ENCODE data around the gene CCNI. TPM values are rescaled to one million over a fixed set of nuclear protein-coding genes. Genes with fewer than 3 reads are reported as not detected.
"Not testable (repeated sequence)": the region's sequence is repeated elsewhere in the genome, so short reads cannot be mapped to it uniquely, and the experiment has no call there.

Gene CCNI
- total RNA-seq, 1 donor from 2014 or later = 511 TPM

- peaks cover 8% of the 10 kb centered on the region for H3K27me3 Mint-ChIP-seq (ENCODE audit: insufficient read depth, low read depth)
- H3K9me3 ChIP-seq (ENCODE audit: low read depth) = no peaks in the 10 kb centered on the region
- H3K27me3 ChIP-seq = no peaks in the 10 kb centered on the region
- H3K4me3 Mint-ChIP-seq = peak overlapping the region; percentile 16
- no peaks in the 10 kb centered on the region for H3K36me3 Mint-ChIP-seq
- no peak overlapping the region for H3K4me3 ChIP-seq
- H2AFZ ChIP-seq (replicated peaks) = no peak overlapping the region
- H3K27ac ChIP-seq = no peak overlapping the region
- H3K9me3 Mint-ChIP-seq = peaks cover 3% of the 10 kb centered on the region
- H3K4me1 ChIP-seq = no peaks in the 10 kb centered on the region
- H3K27ac Mint-ChIP-seq = no peak overlapping the region
- H3K9ac ChIP-seq = no peak overlapping the region
- TF ChIP-seq, protein P1, sequence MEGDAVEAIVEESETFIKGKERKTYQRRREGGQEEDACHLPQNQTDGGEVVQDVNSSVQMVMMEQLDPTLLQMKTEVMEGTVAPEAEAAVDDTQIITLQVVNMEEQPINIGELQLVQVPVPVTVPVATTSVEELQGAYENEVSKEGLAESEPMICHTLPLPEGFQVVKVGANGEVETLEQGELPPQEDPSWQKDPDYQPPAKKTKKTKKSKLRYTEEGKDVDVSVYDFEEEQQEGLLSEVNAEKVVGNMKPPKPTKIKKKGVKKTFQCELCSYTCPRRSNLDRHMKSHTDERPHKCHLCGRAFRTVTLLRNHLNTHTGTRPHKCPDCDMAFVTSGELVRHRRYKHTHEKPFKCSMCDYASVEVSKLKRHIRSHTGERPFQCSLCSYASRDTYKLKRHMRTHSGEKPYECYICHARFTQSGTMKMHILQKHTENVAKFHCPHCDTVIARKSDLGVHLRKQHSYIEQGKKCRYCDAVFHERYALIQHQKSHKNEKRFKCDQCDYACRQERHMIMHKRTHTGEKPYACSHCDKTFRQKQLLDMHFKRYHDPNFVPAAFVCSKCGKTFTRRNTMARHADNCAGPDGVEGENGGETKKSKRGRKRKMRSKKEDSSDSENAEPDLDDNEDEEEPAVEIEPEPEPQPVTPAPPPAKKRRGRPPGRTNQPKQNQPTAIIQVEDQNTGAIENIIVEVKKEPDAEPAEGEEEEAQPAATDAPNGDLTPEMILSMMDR (IDR thresholded peaks at IDR 0.05) = no peak
- TF ChIP-seq EZH2phosphoT487 (IDR thresholded peaks at IDR 0.05) = no peak
- no peak for TF ChIP-seq EZH2 (IDR thresholded peaks at IDR 0.05)
- no peaks in the 10 kb centered on the region for H3K79me2 ChIP-seq (ENCODE audit: low read depth)
- H3K4me1 Mint-ChIP-seq = peaks cover 7% of the 10 kb centered on the region
- no peak overlapping the region for H3K4me2 ChIP-seq
- no peaks in the 10 kb centered on the region for H3F3A ChIP-seq (ENCODE audit: low read depth)
- H3K36me3 ChIP-seq = no peaks in the 10 kb centered on the region
- no peaks in the 10 kb centered on the region for H4K20me1 ChIP-seq (ENCODE audit: low read depth)
- DNase-seq (ENCODE audit: low spot score) = no peak
Observed at GRCh38 chr4:77084019-77084639, 8.3 kb upstream of the CCNI start.

GRCh38 chr4:77082886-77083608 is 7.3 kb upstream of the CCNI start:
- peaks cover 8% of the 10 kb centered on the region for H3K4me1 Mint-ChIP-seq
- no peak overlapping the region for H3K9ac ChIP-seq
- H2AFZ ChIP-seq (replicated peaks) = peak overlapping the region; percentile 28

GRCh38 chr4:77080806-77081205 is 5.0 kb upstream of the CCNI start:
- Histone ChIP-seq H3K4me1 (peaks cover 16% of the 10 kb centered on the region), H3F3A (ENCODE audit: low read depth) (peaks cover 15% of the 10 kb centered on the region), H3K79me2 (ENCODE audit: low read depth) (peaks cover 23% of the 10 kb centered on the region)
- not testable (repeated sequence) for H3K9me3 Mint-ChIP-seq; H3K4me3 ChIP-seq; H3K27ac ChIP-seq; H3K4me2 ChIP-seq; H3K36me3 Mint-ChIP-seq; H3K27me3 ChIP-seq; H3K9me3 ChIP-seq (ENCODE audit: low read depth); DNase-seq (ENCODE audit: low spot score); H3K9ac ChIP-seq; H3K27me3 Mint-ChIP-seq (ENCODE audit: insufficient read depth, low read depth); H3K36me3 ChIP-seq; H4K20me1 ChIP-seq (ENCODE audit: low read depth); H2AFZ ChIP-seq (replicated peaks); H3K27ac Mint-ChIP-seq; H3K4me3 Mint-ChIP-seq
- H3K4me1 Mint-ChIP-seq = peaks cover 20% of the 10 kb centered on the region

More at GRCh38 chr4:77082886-77083608, 7.3 kb upstream of the CCNI start:
- no peak overlapping the region for H3K4me3 Mint-ChIP-seq
- H3K27ac ChIP-seq = no peak overlapping the region
- DNase-seq (ENCODE audit: low spot score) = no peak
- H3K79me2 ChIP-seq (ENCODE audit: low read depth) = peaks cover 6% of the 10 kb centered on the region
- peaks cover 3% of the 10 kb centered on the region for H3K9me3 Mint-ChIP-seq
- no peaks in the 10 kb centered on the region for H3K36me3 ChIP-seq
- H3K4me2 ChIP-seq = no peak overlapping the region
- no peak overlapping the region for H3K4me3 ChIP-seq
- H3F3A ChIP-seq (ENCODE audit: low read depth) = no peaks in the 10 kb centered on the region
- no peak overlapping the region for H3K27ac Mint-ChIP-seq
- no peaks in the 10 kb centered on the region for H3K27me3 ChIP-seq
- peaks cover under 1% of the 10 kb centered on the region for H3K4me1 ChIP-seq
- H3K27me3 Mint-ChIP-seq (ENCODE audit: insufficient read depth, low read depth) = peaks cover 8% of the 10 kb centered on the region
- H3K9me3 ChIP-seq (ENCODE audit: low read depth) = no peaks in the 10 kb centered on the region
- TF ChIP-seq EZH2phosphoT487 (IDR thresholded peaks at IDR 0.05) = no peak
- TF ChIP-seq EZH2 (IDR thresholded peaks at IDR 0.05) = no peak
- TF ChIP-seq, protein P1 (IDR thresholded peaks at IDR 0.05) = no peak
- no peaks in the 10 kb centered on the region for H3K36me3 Mint-ChIP-seq
- H4K20me1 ChIP-seq (ENCODE audit: low read depth) = no peaks in the 10 kb centered on the region

- peaks cover 6% of the 10 kb centered on the region for H3K27me3 Mint-ChIP-seq (ENCODE audit: insufficient read depth, low read depth)
- Histone ChIP-seq H3K9ac (no peak overlapping the region), H3K4me3 (no peak overlapping the region), H3K4me1 (peaks cover 16% of the 10 kb centered on the region), H3K79me2 (ENCODE audit: low read depth) (peaks cover 38% of the 10 kb centered on the region), H4K20me1 (ENCODE audit: low read depth) (peaks cover 8% of the 10 kb centered on the region), H3K27me3 (no peaks in the 10 kb centered on the region), H3K36me3 (no peaks in the 10 kb centered on the region), H3K4me2 (no peak overlapping the region), H3K9me3 (ENCODE audit: low read depth) (no peaks in the 10 kb centered on the region), H2AFZ (replicated peaks) (no peak overlapping the region), H3K27ac (no peak overlapping the region), H3F3A (ENCODE audit: low read depth) (peaks cover 15% of the 10 kb centered on the region)
- no peak overlapping the region for H3K4me3 Mint-ChIP-seq
- no peak for DNase-seq (ENCODE audit: low spot score)
- H3K36me3 Mint-ChIP-seq = peaks cover 2% of the 10 kb centered on the region
- H3K9me3 Mint-ChIP-seq = no peaks in the 10 kb centered on the region
- H3K4me1 Mint-ChIP-seq = peaks cover 20% of the 10 kb centered on the region
- TF ChIP-seq, protein P1 (IDR thresholded peaks at IDR 0.05) = no peak
- no peak for TF ChIP-seq EZH2phosphoT487 (IDR thresholded peaks at IDR 0.05)
- no peak for TF ChIP-seq EZH2 (IDR thresholded peaks at IDR 0.05)
- peak overlapping the region; percentile 32 for H3K27ac Mint-ChIP-seq
Observed at GRCh38 chr4:77079281-77079680, 3.5 kb upstream of the CCNI start.

Data from neural progenitor cell (in vitro differentiated cells).